HG03432 (cell line): ENCODE data around the gene CCM2.
A peak's percentile ranks its signal among the peaks of the same experiment; 100 is the strongest.

Experiments used
- ATAC-seq: cut with Tn5 transposase; IDR thresholded peaks from one replicate; pipeline ENCODE4 v1.9.1; 2021; ENCODE audit warnings: mild to moderate bottlenecking, moderate library complexity; ENCODE audit not compliant: unreplicated experiment

The CCM2 gene

DNA sequence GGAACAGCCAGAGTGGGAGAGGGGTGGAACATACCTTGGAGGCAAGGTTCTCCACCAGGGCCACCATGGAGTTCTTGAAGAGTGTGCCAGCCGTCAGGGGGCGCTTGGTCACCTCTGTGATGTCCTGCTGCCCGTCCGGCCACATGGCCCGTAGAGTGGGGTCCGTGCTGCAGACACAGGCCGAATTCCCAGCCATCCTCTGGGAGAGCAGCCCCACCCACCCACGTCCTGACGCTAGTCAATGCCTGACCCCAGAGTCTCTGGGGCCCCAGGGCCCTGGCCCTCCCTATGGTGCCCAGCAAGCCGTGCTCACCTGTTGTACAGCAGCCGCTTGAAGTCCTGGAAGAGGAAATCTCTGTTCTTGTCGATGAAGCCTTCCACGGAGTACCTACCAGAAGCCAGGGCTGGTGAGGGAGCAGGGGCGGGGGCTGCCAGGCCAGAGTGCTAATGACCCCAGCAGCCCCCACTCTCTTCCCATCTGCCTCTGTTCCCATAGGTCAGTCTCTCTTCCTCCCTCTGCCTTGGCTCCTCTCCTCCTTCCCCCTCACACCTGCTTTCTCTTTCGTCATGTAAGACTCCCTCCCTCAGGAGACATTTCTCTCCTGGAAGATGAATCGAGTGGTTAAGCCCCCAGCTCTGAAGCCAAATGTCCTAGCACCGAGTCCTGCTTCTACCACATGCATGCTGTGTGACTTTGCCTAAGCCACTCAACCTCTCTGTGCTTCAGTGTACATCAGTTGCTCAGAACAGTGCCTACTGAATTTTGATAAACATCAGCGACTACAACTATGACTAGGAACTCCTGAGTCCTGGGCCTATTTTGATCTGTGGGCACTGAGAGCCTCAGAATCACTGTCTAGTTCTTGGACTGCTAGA lies 32.2 kb upstream of the CCM2 start:
- ATAC-seq: no peak

DNA sequence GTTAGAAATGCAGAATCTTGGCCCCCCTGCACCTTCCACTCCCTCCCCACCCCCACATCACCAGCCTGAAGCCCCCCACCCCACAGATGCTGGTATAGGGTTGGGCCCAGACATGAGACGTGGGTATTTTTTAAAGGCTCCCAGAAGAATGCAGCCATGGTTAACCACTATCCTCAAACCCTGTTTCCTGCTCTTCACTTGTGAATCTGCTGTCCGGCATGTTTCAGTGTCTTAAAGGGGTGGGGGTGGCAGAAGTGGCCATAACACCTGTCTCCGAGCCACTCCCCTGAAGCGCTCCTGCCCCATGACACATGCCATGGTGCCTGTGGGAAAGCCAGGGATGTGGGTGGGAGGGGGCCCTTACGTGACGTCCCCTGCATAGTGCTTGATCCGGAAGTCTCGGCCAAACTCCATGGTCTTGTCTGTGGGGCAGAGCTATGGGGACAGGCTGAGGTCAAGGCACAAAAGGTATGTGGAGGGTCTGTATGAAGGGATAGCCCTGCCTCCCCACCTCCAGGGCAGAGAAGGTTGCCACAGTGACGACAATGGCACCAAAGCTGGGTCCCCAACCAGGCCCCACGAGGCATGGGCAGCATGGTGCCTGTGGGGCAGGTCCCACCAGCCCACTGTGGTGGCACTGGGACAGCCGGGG lies 30.8 kb upstream of the CCM2 start:
- ATAC-seq: no peak

DNA sequence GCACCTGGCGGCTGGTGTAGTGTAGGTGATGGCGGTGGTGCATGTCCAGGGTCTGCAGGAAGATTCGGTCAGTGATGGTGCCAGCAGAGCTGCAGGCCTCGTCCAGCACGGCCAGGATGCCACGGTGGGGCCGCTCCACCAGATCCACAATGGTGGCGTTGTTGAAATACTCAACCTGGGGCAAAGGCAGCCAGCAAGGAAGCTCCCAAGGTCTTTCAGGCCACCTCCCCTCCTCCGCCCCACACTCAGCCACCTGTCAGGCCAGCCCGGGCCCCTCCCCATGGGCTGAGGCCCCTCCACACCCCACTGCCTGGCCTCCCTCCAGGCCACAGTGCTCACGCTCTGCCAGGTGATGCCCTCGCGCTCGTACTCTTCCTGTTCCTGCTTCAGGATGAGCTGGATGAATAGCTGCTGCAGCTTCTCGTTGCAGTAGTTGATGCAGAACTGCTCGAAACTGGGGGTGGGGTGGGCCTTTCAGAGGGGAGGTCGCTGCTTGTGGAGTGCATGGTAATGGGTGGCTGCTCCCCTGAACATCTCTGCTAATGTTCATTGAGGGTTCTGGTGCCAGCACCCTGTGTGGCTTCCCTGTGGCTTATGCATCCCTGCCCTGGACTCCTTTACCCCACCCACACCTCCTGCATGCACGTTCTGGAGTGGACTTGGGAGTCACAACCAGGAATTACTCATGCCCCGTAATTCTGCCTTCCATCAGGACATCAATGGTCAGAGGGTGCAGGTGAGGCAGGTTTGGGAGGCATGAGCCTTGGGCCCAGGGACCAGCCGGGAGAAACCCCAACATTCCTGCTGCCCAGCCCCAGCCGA lies 30.1 kb upstream of the CCM2 start:
- ATAC-seq: no peak

DNA sequence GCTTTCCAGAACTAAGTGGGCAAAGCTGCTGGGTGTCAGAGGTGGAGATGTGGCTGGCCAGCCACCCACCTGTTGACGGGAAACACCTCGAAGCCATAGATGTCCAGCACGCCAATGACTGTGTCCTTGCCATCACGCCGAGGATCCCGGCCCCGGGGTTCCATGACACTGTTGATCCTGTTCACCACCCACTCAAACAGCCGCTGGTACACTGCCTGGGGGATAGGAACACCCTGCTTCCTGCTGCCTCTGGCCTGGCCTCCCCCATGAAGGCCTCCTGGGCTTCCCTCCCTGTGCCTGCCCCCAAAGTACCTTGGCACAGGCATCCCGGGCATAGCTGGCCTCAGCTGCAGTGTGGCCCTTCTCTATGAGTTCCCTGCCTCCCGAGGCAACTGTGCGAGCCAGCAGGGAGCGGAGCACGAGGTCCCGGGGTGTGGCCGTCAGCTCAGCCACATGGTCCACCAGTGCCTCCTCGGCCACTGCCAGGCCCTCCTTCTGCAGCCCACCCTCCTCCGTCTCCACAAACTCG lies 29.4 kb upstream of the CCM2 start:
- ATAC-seq: no peak

DNA sequence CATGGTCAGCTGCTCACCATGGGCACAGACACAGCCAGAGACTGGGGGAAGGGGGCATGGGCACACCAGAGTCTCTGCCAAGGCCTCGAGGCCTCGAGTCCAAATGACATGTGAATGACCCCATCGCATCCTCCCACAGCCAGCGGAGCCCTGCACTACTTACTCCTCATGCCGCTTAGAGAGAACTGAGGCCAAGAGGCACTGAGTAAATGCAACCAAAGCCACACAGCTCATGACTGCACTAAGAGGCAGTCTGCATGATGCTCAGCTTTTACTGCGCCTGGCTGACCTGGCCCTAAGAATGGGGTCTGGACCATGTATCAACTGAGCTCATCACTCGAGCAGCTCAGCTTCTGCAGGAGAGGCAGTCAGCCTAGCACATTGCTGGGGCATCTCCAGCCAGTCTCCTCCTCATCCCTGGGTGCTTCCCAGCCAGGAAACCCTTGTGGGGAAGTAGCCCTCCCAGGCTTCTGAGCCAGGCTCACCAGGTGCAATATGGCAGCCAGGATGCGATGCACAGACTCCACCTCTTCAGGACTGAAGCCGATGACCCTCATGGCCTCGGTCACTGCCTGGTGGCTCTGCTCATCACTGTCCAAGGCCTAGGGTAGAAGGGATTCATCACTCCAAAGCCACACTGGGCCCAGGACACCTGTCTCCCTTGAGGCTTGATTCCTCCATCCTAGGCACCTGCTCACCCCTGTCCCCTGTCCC lies 28.7 kb upstream of the CCM2 start:
- ATAC-seq: no peak

DNA sequence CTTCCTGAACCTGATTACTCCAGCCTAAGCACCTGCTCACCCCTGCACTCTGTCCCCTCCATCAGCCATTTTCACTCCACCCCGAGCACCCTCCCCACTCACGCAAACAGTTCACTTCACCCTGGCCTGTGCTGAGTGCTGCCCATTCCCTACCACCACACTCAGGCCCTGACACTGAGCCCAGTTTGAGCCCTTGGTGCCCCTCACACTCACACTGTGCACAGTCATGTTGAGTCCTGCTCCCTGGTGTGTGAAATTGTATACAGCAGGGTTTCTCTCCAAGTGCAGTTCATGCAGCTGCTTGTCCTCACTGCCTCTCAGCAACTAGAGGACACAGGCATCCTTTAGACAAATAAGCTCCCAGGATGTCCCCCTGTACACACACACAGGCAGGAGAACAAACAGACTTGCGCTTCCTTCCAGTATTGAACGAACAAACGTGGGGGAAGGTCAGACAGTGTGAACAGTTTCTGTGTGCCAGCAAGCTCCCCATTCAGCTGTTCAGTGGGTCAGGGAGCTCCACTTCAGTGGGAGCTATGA lies 28.0 kb upstream of the CCM2 start:
- no peak for ATAC-seq

DNA sequence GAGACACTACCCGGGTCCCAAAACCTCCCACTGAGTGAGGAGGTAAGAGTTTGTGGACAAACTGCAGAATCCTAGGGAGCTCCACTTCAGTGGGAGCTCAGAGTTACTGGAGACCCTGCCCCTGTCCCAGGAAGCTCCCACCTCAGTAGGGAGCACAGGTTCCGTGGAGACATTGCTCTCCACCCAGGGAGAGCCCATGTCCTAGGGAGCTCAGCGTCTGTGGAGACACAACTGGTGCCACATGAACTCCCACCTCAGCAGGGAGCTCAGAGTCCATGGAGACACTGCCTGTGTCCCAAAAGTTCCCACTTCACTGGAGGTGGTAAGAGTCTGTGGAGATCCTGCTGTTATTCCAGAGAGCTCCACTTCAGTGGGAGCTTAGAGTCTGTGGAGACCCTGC lies 27.4 kb upstream of the CCM2 start:
- ATAC-seq: no peak

DNA sequence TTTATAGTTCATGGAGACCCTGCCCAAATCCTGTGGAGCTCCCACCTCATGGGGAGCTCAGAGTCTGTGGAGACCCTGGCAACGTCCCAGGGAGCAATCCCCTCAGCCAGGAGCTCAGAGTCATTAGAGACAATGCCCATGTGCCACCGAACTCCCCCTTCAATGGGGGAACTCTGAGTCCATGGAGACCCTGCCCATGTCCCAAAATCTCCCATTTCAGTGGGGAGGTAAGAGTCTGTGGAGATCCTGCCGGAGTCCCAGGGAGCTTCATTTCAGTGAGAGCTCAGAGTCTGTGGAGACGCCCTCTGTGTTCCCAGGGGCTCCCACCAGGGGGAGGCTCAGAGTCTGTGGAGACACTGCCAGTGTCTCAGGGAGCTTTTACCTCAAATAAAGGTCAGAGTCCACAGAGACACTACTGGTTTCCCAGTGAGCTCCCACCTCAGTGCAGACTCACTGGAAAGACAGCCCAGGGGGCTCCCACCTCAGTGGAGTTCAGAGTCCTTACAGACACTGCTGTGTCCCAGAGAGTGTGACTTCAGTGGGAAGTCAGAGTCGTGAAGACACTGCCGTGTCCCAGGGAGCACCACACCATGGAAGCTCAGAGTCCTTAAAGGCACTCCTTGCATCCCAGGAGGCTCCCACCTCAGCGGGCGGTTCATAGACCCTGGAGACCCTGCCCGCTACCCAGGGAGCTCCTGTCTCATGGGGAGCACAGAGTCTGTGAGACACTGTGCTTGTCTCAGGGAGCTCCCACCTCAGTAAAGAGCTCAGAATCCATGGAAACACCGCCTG lies 26.2 kb upstream of the CCM2 start:
- ATAC-seq: no peak

DNA sequence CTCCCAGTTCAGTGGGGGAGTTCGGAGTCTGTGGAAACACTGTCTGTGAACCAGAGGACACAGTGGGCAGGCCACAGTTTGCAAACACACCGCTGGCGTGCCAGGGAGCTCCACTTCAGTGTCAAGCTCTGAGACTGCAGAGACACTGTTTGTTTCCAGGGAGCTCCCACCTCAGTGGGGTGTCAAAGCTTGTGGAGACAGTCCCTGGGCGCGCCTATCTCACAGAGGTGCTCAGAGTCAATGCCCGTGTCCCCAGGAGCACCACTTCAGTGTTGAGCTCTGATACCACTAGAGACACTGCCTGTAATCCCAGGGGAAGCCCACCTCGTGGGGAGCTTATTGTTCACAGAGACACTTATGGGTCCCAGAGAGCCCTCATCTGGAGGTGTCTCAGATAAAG lies 25.5 kb upstream of the CCM2 start:
- ATAC-seq: no peak

DNA sequence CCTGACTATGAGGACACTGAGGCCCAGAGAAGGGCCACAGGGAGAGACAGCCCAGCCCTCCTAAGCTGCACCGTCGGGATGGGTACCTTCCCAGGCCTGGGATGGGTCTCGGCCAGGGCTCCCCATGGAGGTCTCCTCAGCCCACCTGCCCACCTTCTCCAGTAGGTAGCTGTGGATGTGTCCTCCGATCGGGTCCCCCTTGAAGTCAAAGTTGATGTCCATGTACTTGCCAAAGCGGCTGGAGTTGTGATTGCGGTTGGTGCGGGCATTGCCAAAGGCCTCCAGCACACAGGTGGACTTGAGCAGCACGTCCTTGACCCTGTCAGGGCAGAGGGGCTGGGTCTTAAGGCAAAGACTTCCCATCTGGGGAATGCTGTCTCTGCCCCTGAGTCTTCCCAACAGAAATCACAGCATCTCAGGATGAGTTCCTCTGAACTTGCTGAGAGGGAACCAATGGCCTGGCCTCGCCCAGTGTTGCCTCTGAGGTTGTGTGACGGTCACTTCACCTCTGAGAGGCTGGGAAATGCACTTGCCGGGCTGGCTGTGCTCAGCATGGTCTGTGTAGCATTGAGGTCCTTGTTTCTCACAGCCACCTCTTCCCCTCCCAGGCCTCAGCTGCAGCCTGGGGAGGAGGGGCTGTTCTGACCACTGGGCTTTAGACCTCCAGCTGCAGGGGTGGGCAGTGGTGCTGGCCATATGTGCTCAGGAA lies 24.5 kb upstream of the CCM2 start:
- no peak for ATAC-seq

DNA sequence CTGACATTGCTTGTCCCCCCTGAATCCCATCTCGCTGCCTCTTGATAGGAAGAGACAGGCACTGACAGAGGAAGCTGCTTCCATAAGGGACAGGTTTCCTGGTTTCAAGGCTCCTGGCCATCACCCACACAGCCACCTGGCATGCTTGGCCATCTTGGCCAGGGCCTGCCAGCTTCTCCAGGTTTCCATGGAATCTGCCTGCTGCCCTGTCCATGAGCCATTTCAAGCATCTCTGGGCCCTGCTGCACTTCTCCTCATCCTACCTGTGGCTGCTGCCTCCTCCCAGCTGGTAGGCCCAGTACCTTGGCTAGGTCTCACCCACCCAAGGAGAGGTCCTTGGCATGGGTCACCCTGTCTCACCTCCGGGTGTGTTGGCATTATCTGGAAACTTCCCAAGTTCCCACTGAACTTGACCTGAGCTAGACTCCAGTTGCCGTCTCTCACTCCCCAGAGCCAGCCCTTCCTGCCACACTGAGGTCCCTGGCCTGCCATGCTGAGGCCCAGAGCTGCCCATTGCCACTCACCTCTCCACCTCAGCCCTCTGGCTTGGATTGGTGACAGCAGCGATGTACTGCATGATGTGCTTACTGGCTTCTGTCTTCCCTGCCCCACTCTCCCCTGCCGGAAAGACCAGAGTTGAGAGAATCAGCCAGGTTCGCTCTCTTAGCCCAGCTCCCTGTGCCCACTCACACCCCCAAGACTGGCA lies 23.8 kb upstream of the CCM2 start:
- no peak for ATAC-seq

DNA sequence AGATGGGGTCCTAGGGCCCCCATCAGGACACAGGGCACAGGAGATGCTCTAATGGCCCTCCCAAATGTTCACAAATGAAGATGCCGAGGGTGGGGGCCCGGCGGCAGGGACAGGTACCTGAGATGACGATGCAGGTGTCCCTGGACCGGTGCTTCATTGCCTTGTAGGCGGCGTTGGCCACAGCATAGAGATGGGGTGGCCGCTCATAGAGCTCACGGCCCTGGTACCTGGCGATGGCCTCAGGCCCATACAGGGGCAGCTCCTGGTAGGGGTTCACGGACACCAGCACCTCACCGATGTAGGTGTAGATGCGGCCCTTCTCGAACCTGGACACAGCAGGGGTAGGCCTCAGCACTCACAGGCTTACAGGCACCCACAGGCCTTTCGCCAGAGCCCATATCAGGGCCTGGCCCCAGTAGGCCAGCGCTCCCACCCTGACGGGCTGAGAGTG lies 23.2 kb upstream of the CCM2 start:
- ATAC-seq: no peak

DNA sequence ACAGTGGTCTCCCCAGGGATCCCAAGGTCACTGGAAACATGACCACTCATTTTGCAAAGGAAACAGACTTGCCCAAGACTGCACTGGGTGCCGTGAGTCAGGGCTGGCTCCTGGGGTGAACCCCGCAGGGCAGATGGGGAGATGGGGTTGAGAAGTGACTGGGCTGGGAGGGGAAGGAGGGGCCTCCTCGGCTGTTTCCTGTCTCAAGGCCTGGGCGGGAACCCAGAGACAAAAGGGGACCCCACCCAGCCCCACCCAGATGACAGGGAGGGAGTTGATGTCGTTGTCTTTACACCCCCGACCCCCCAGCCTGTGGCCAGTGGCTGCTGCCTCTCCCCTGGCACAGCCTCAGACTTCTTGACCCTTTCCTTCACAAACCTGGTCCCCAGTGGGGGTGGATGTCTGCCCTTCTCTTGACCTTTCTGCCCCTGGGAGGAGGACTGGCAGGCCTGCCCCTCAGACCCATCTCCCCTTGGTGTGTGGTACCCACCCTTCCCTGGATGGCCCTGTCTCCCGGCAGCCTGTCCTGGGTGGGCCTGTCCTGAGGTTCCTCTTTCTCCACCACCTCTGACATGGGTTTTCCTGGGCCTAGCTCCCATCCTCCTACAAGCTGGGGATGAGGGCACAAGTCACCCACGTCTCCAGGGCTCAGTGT lies 22.6 kb upstream of the CCM2 start:
- ATAC-seq: peak; percentile 14

DNA sequence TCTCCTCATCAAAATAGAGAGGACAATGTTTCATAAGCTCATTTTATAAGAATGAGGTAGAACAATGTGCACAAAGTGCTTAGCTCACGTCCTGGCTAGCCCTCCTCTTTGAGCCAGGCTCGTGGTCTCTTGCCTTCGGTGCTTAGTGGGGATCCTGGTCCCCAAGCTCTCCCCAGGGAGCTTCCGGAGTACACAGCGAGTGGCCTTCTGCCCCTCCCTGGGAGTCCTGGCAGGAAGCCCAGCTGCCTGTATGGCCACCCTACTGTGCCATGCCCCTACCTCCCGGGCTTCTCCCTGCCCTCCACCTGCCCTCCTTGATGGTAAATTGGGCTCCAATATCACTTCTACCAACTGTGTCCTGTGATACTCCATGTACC lies 22.1 kb upstream of the CCM2 start:
- no peak for ATAC-seq

DNA sequence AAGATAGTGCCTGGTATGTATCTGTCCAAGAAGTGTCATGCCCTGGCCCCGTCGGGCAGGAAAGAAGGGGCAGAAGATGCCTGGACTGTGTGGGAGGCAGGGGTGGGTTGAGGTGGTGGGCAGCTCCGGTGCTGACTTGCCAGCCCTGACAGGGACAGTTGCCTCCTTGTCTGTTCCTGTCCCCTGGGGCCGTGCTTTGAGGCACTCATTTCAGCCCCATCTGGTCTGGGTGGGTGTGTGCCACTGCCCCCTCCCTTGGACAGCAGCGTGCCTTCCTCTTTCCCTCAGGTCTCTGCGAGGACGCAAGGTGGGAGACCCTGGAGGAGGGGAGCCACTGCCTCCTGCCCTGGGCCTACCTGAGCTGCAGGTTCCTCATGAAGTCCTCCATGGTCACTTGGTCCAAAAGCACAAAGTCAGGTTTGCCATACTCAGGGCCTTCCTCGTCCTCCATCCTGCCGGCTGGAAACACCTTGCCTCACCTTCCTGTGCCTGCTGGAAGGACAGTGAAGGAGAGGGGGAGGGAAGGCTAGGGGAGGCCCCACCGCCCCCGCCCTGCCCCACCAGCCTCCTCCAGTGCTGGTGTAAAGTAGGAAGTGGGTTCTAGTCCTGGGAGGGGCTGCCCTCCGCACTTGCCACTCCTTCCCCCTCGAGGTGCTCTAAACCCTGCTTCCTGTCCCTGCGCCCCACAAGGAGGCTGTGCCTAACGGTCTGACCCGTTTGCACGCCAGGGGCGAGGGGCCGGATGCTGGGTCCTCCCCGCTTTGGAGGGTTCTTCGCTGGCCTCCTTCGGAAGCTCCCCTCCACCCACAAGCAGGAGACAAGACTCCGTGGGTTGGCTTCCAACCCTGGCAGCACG lies 21.3 kb upstream of the CCM2 start, which contains the start of gene MYO1G:
MYO1G (minus strand) TSS at position 505 of the 856 bp plus-strand sequence; CDS start at position 451, 54 bp downstream.
- peak; percentile 69 for ATAC-seq

DNA sequence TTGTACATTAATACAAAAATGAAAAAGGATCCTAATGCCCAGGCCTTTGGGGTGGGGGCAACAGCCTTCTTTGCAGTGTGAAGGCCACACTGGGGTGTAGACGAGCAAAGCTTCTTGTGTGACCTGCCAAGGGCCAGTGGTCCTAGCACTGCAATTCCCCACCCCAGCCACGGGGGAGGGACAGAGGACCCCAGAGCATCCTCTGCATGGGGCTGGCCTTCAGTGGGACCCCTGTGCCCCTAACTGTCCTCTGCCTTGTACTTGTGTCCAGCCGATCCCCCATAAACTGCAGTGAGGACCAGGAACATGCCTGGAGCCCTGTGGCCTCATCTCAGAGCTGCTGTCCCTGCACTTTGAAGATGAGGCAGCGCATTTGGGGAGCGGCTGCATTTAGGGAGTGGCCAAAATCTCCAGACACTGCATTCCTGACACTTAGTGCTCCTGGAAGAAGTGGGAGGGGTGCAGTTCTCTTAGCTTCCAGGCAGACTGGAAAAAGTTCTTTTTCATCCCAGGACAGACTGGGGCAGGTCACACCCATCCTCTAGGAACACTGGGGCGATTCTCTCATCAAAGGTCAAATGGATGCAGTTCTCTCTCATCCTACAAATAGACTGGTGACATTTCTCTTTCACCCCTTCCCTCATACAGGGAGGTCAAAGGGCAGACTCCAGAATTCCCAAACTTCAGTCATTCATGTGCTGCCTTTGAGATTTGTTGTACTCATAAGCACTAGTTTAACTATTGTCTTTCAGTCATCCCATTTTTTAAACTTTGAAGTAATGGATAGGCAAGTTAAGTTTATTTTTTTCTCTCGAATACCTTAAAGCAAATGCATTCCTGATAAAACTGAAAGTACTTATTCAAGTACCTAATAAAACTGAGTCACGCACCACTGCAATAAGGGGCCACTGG lies 20.3 kb upstream of the CCM2 start:
- ATAC-seq: no peak
